ENCODE data around the gene ZFAND3.

DNA sequence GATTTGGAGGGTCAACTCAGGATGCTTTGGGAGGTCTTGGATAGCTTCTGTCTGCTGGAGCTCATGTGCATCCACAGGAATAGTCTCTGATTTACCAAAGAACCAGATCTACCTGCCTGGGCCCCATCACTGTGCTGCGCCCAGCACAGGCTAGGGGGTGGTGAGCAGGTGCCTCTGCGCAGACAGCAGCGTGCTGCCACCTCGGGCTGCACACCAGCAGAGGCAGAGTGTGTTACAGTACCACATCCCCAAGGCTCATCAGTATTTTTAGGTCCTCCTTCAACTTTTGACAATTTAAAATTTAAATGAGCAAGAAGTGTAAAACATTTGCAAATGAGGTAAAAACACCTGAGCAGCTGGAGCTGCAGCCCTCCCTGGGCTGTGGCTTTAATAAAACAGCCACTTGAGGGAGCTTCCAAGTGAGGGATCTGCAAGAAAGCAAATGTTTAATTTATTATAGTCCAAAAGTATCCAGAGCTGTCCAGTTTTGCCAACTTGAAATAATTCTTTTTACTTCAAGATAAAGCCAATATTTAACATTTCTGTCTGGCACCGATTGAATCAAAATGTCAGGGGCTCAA is 324.9 kb downstream of the ZFAND3 start:
- TF ChIP-seq, protein P1, sequence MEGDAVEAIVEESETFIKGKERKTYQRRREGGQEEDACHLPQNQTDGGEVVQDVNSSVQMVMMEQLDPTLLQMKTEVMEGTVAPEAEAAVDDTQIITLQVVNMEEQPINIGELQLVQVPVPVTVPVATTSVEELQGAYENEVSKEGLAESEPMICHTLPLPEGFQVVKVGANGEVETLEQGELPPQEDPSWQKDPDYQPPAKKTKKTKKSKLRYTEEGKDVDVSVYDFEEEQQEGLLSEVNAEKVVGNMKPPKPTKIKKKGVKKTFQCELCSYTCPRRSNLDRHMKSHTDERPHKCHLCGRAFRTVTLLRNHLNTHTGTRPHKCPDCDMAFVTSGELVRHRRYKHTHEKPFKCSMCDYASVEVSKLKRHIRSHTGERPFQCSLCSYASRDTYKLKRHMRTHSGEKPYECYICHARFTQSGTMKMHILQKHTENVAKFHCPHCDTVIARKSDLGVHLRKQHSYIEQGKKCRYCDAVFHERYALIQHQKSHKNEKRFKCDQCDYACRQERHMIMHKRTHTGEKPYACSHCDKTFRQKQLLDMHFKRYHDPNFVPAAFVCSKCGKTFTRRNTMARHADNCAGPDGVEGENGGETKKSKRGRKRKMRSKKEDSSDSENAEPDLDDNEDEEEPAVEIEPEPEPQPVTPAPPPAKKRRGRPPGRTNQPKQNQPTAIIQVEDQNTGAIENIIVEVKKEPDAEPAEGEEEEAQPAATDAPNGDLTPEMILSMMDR (IDR thresholded peaks at IDR 0.05; ENCODE audit: poor library complexity, severe bottlenecking): no peak
- no peak for TF ChIP-seq EP300 (conservative IDR thresholded peaks at IDR 0.05; ENCODE audit: poor library complexity, severe bottlenecking)

All from neural cell (in vitro differentiated cells).